GM19240 (cell line): Measurements from ENCODE around the gene URB1.
"Not testable (repeated sequence)": the region's sequence is repeated elsewhere in the genome, so short reads cannot be mapped to it uniquely, and the experiment has no call there.

Source experiments
- DNase-seq: peaks from one replicate; pipeline ENCODE4 v3.0.0; 2011; ENCODE audit warnings: low spot score; ENCODE audit not compliant: insufficient read length

The URB1 gene

DNA sequence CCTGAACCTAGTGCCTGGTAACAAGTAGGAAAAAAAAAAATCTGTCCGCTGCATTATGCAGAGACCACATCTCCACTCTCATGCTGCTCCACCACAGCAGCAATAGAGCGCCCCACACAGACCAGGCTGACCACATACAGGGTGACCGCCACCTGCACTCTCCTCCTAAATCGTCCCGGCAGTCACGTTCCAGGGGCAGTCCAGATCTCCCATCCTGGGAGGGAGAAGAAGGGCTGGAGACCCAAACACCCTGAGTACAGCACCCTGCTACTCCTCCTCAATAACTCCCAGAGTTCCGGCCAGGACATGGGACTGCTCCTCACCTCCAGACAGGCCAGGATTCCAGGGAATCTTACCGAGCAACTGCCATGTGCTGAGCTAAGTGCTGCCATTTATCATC, 15.3 kb downstream of the URB1 start:
- DNase-seq: no peak

DNA sequence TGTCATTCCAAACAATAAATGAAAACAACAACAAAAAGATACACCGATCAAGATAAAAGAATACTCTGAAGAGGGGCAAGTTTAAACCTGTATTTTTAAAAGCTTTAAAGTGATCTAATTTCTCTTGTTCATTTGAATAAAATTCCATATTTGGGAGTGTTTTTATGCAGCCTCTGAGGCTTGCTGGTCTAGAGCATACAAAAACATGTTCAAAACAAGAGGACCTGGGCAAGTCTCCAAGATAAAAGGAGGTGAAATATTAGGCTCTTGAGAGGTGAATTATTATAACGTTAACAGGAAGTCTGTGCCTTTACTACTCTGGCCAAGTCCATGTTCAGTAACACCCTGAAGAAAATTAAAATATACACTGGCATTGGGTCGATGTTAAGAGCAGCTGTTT, 20.1 kb downstream of the URB1 start:
- DNase-seq: no peak

DNA sequence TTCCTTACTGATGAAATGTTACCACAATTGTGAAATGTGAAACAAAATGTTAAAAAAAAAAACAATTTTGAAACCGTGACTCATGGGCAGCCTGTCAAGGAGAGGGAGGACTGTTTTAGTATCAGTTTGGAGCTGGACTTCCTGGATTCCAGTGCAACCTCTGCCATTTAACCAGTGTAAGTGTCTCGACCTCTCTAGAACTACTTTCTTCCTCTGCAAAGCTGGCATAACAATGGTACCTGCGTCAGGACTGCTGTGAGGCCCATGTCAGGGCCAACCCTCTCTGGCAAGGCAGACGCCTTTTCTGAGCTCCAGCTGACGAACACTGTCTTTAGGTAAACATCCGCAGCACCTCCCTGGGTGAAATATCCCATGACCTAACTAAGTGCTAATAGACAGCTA, 20.9 kb downstream of the URB1 start:
- DNase-seq: no peak

DNA sequence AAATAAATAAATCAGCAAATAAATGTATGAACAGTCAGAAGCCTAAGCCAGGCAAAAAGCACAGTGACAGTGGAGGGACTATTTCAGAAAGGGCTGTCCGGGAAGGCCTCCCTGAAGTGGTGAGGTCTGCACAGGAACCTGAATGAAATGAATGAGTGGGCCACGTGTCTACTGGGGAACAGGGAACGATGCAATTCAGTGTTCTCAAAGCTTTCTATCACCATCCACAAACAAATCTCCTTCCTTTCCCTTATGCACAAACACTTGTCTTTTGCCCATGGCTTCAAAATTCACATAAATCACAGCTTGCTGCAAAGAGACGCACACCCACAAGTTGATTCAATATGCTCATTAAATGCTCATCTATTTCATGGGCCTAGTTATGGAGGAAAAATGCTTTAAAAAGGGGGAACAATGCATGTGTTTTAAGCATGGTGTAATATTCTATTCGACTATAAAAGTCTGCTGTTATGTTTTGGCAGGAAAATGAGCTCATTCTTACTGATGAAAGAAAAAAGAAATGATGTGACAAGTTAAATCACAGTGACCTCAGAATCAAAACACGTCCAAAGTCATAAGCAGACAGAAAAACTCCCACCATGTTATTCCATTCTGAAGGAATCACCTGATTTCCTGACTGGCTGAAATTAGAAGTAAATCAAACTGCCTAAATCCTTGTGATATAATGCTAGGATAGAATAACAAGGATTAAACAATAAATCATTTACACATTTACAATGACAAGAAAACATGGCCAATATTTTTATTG, 21.6 kb downstream of the URB1 start:
- no peak for DNase-seq

DNA sequence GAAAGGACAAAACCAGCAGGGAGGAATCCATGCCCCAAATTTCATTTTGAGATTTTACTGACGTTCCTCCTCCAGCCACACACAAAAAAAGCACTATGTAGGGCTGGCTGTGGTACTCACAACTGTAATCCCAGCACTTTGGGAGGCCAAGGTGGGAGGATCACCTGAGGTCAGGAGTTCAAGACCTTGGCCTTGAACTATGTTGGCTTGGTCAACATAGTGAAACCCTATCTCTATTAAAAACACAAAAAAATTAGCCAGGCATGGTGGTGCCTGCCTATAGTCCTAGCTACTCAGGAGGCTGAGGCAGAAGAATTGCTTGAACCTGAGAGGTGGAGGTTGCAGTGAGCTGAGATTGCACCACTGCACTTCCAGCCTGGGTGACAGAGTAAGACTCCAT, 23.9 kb downstream of the URB1 start:
- DNase-seq: not testable (repeated sequence)

DNA sequence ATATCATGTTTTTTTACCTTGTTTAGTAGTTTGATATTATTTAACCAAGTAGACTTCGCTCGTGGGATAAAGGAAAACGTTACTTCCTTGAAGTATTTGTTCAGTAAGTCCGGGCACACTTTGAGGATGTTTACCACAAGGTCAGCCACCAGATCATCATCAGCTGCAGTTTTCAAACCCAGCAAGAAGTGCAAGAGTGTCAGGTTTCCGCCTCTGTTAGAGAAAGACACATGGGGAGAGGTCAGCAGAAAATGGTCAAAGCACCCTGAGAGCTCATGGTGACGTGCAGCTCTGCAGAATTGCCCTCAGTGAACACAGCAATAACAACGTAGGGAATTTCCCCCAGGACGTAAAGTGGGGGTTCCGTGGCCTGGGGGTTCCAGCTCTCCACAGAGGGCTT, 24.4 kb downstream of the URB1 start:
- no peak for DNase-seq

DNA sequence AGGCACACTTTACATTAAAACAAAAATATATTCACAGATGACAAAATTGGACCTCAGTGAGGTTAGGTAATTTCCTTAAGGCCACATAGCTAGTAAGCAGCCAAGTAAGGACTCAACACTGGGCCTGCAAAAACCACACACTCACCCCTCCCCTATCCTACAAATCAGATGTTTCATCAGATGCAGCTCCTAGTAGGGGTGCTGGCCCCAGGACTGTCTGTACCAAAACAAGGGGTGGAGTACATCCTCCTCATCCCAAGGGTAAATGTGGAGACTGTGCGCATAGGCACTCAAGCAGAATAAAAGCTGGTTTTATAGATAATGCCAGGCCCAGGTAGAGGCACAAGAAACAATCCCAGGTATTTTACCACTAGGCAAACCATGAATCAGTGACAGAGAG, 25.7 kb downstream of the URB1 start:
- DNase-seq: no peak

DNA sequence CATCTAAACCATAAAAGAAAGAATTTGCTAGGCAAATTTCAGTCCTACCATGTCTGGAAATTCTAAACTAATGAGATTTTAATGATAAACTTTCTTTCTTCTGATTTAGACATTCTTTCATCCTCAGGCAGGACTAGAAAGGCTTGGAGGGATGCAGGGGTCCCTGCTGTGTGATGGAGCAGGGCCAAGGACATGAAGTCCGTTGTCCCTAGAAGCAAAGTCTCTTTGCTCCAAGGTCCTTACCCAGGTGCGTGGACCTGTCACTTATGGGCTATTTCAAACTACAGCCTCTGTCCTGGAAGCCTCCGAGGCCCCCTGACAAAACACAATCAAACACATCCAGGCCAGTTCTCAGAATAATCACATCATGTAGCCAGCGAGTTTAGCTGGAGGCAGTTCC, 26.6 kb downstream of the URB1 start:
- no peak for DNase-seq

DNA sequence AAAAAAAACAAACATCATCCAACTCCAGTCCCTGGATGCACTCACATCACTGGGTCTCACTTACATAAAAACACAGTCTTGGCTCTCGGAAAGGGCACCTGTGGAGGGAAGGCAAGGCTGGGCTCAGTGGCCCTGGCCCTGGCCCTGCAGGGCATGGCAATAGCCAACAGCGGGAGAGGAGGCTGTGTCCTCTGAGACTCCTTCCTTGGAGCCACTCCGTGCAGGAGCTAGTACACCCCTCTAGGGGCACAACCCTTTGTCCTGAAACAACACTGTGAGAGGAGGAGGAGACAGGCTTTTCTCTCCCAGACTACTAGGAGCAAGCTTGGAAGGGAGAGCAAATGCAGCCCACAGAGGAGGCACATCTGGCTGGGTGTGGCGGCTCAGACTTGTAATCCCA, 28.0 kb downstream of the URB1 start:
- no peak for DNase-seq

DNA sequence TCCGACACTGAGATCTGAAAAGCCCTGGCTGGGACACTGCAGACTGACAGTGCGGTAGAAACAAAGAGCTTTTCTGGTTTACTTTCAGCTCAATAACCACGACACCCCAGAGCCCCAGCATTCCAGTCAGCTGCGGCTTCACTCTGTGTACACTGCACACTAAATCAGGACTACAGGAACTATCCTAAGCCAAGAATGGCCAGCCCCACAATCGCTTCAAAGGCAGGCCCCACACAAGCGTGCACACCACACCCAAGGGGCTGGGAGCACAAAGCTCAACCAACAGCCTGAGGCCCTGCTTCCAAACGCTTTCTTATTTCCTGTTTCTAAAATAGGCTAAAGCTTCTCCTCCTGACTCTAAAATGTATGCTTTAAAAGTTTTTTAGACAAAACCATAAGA, 28.4 kb downstream of the URB1 start:
- DNase-seq: no peak

DNA sequence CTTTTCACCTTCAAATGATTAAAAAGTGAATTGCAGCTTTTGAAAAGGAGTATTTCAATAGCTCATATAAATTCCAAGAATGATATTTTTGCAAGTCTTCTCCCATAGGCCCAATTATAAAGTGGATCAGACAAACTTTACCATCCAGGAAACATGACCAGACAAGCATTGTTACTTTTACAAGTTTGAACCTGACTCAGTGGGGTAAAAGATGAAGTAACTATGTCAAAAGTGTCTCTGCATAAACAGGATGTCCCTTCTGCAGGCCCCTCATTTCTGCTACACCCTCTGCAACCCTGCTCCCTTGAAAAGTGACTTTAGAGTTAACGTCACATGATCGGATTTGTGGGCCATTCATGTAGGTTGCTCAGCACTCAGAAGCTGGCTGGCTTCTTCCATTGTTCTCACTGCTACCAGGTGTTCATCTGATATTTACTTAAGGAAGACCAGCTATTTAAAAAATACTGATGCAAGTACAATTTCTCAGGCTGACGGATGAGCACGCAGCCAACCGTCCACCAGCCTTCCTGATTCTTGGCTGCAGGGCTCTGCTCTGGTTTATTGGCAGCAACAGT, 32.3 kb downstream of the URB1 start:
- no peak for DNase-seq

DNA sequence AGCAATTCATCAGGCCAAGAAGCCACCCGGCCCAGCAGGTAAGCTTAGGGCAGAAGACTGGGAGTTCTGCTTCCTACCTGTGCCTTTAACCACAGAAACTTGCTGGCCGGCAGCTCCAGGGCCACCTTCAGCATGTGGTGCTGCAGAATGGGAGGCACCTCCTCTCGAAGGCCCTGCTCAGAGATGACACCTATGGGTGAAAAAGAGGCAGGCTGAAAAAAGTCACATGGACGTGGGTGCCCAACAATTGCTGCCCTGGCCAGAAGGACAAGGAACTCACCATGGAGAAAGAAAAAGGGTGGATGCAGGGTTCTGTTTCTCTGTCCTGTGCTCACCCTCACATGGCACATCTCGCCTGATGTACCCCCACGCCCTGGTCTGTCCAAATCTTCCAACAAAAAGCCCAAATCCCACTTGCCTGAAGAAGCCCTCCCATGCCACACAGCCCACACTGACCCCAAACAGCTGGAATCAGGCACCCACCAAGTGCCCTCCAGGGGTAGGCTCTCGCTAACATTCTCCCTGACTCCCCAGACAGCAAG, 33.0 kb downstream of the URB1 start:
- no peak for DNase-seq

DNA sequence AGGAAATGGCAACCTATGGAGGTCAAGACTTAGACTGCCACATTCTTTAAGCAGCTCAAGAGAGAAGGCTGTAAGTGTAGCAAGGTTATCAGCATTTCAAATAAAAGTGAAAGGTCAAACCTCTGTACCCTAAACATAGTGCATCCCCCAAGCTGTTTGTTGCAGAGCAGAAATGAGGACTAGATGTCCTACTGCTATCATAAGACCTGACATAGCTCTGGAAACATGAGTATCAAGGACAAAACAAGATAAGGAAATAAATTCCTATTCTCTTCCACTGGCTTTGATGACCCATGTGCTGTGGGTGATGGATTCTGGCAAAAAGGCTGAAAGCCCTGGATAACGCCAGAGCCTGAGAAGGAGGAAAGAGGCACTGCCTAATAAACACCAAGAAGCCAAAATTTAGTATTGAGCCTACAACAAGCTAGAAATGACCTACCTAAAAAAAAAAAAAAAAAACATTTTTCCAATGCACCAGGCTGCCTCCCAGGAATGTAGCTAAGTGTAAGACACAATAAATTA, 35.9 kb downstream of the URB1 start:
- DNase-seq: no peak

DNA sequence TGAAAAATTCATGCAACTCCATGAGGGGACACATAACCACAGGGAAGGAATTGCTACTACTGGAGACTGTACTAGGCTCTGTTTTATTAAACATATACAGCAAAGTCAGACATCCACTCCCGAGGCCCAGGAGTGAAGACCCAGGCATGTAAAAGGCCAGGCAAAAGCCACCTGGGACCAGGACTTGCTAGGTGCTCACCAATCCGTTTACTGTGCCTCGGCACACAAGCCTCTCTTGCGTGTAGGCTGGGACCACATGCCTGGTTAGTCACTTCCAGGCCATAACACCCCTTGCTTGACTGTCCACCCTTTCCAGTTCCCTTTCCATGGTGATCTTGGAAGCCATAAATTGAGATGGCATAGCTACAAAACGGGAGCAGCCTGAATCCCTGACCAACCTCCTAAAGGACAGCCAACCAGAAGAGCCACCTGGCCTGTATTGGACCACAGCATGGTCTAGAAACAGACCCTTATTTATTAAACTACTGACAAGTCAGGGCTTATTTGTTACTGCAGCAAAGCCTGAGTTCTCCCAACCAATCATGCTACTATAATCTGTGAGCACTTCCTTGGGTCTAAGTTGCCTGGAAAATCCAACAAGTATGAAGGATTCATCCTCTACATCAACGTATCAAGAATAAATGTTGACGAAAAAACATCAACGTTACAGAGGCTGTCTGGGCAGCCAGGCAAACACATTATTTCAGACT, 39.7 kb downstream of the URB1 start:
- DNase-seq: no peak

DNA sequence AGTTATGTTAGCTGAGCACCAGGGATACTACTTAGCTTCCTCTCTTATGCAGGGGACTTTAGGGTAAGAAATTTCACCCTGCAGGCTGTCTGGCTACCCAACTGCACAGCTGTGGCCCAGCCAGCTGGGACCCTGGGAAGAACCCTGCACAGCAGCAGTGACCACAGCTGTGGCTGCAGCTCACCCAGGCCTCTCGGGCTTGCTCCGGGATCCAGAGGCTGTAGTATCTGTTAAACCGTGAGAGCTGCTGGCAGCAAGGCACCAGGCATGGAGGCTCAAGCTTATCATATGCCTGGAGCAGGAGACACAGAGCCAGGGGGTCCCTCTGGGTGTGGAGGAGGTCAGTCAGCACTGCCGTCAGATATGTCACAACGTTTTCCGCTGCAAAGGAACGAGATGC, 40.3 kb downstream of the URB1 start:
- no peak for DNase-seq

DNA sequence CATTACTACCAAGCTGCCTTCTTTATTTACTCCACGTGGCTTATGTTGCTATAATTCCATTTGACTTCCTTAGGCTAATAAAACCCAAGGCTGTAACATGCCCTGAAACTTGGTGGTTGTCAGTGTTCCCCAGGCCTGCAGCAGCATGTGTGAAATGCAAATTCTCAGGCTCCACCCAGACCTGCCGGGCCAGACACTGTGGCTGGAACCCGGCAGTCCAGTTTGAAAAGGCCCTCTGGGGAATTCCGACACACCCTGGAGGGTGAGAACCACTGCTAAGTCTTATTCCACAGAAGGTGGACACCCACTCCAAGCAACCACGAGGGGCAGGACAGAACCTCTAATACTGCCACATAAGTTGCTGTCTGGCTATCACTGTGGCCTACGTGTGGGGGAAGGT, 41.4 kb downstream of the URB1 start:
- no peak for DNase-seq

DNA sequence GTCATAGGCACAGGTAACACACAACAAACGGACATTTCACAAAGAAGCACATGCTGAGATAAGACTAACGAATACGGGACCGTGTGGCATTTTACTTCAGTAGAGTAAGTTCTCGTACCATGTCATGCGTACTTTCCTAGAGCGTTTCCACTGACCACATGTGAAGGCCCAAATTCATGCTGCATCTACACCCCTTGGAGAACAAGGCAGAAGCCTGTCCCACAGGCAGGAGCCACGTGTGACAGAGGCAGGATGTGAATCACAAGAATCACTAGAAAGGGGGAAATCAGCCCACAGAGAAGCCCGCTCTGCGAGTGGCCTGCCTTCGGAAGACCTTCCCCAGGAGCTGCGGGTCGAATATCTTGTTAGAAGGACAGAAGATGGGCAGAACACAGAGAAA, 41.8 kb downstream of the URB1 start:
- no peak for DNase-seq

DNA sequence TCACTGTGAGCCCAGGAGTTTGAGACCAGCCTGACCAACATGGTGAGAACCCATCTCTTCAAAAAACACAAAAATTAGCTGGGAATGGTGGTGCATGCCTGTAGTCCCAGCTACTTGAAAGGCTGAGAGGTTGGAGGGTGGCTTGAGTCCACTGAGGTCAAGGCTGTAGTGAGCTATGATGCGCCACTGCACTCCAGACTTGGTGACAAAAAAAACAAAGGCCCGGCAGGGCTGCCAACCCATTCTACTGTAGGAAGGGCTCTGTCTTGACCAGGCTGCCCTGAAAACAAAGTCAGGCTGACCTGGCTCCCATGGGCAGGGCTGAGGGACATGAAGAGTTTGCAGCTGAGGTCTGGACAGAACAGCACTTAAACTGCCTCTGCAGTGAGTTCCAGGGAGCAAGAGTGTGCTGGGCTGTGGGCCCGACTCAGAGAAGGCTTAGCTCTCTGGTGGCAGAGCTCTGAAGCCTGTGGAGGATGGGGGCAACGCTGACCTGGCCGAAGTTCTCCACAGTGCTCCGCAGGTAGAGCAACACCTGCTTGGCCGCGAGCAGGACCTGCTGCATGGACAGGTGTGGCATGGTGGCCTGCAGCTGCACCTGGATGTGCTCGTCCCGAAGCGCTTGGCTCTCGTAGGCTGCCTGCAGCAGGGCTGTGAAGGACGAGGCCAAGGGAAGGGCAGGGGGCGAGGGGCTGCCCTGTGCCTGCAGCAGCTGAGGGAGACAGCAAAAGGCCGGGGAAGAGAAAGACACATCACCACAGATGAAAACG, 42.4 kb downstream of the URB1 start:
- no peak for DNase-seq

DNA sequence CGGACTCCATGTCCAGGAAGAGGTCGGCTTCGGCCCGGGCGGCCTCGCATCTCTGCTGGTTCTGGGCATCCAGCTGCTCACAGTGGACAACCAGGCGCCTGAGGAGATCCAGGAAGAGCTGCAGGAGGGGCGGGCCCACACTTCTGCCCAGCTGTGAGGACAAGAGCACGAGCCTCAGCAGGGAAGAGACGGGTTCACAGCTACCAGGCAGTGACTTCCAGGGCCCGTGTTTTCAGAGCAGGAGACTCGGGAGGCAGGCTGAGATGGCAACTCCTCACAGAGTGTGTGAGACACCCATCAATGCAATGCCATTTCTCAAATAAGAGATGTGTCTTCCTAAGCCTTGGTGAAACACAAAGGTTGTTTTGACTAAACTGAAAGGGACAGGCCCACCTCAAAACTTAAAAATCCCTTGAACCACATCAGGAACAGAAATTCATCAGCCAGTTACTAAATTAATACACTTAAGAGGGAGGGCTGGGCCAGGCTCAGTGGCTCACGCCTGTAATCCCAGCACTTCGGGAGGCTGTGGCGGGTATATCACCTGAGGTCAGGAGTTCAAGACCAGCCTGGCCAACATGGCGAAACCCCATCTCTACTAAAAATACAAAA, 43.4 kb downstream of the URB1 start:
- no peak for DNase-seq

DNA sequence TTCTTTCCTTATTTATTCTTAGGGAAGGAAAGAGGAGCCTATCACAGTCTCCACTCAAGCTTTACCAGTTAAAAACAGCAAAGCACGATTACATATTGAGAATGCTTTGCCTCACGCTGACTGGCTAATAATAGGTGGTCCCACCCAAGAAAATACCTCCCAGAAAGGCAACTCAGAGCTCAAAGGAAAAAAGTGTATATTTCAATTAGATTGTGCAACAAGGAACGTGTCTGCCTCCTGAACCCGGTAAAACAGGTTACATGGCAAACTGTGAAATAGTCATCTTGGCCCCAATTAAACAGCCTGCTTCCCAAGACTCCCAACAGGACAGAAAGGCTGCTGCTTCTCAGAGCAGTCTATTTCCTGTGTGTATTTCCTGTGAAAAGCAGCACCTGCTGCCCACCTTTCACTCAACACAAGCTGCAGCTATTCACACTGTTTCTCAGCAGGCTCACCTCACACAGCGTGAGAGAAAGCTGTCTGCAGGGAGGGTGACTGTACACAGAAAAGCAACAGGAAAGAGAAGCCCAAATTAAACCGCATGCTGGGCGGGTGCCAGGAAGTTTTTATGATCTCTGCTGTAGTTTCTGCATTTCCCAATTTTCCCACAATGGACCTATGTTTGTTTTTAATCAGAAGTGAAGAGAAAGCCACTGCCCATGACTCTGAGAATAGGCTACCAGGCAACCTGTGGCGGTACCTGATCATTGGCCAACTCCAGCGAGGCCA, 44.0 kb downstream of the URB1 start:
- no peak for DNase-seq
